Measurements from ENCODE around the gene PTPRG. TPM values are rescaled to one million over a fixed set of nuclear protein-coding genes. Genes with fewer than 3 reads are reported as not detected.

PTPRG gene
- total RNA-seq, 1 donor from 2014 or later, result 0.22 TPM

DNA sequence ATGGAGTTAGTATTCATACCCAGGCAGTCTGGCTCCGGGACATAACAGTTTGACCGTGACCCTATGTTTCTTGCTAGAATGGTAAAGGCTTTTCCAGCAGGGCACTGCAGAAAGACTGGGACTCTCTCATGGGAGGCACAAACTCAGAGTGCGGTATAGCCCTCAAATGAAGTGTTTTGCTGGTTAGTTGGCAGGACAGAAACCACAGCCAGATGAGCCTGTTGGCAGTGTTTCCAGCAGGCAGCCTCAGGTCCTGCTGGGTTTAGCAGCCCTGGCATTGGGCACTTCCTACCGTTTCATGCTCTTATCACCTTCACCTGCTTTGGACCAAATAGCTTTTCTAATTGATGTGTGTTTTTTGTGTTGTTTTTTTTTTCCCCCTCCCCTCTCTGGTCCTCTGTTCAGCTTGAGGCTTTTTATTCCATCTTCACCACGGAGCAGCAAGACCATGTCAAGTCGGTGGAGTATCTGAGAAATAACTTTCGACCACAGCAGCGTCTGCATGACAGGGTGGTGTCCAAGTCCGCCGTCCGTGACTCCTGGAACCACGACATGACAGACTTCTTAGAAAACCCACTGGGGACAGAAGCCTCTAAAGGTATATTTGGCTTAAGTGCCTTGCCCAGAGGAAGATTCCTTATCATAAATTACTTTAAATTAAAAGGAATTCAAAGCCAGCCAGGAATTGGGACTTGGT, 606.3 kb downstream of the PTPRG start:
- DNase-seq (no peak), ATAC-seq (ENCODE audit: low read depth) (no peak)
- intact Hi-C loops (cut with micrococcal nuclease), result no loop called here
- Mint-ChIP-seq H3K9me3 (peaks cover 3% of the 10 kb centered on the region), H3K36me3 (ENCODE audit: low read depth) (no peaks in the 10 kb centered on the region), H3K27ac (no peak overlapping the region), H3K4me1 (no peaks in the 10 kb centered on the region), H3K27me3 (no peaks in the 10 kb centered on the region), H3K4me3 (no peak overlapping the region)
- ChIA-PET POLR2A (no interaction called here), CTCF (no interaction called here)
- TF ChIP-seq, protein P1, sequence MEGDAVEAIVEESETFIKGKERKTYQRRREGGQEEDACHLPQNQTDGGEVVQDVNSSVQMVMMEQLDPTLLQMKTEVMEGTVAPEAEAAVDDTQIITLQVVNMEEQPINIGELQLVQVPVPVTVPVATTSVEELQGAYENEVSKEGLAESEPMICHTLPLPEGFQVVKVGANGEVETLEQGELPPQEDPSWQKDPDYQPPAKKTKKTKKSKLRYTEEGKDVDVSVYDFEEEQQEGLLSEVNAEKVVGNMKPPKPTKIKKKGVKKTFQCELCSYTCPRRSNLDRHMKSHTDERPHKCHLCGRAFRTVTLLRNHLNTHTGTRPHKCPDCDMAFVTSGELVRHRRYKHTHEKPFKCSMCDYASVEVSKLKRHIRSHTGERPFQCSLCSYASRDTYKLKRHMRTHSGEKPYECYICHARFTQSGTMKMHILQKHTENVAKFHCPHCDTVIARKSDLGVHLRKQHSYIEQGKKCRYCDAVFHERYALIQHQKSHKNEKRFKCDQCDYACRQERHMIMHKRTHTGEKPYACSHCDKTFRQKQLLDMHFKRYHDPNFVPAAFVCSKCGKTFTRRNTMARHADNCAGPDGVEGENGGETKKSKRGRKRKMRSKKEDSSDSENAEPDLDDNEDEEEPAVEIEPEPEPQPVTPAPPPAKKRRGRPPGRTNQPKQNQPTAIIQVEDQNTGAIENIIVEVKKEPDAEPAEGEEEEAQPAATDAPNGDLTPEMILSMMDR (IDR thresholded peaks at IDR 0.05), result no peak

DNA sequence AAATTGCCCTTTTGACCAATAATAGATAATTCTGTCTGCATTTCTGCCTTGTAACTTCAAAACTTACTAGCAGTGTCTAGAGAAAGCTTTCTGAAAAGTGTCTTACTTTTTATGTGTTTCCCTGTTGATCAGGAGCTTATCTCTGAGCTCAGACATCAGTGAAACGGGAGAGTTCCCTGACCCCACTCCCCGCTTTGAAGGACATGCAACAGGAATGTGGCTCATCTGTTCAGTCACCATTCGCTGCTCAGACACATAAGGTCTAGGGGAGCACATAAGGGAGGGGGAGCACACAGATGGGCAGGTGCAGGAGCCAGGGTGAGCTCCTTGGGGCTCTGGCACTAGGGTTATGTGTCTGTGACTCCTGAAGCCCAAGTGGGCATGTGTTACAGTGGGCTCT, 607.0 kb downstream of the PTPRG start:
- TF ChIP-seq, protein P1 (IDR thresholded peaks at IDR 0.05), result no peak
- ATAC-seq (ENCODE audit: low read depth) (no peak), DNase-seq (no peak)
- Mint-ChIP-seq H3K4me3 (no peak overlapping the region), H3K9me3 (peaks cover 3% of the 10 kb centered on the region), H3K27me3 (no peaks in the 10 kb centered on the region), H3K36me3 (ENCODE audit: low read depth) (no peaks in the 10 kb centered on the region), H3K27ac (no peak overlapping the region), H3K4me1 (no peaks in the 10 kb centered on the region)
- ChIA-PET CTCF (no interaction called here), POLR2A (no interaction called here)
- intact Hi-C loops (cut with micrococcal nuclease), result no loop called here

DNA sequence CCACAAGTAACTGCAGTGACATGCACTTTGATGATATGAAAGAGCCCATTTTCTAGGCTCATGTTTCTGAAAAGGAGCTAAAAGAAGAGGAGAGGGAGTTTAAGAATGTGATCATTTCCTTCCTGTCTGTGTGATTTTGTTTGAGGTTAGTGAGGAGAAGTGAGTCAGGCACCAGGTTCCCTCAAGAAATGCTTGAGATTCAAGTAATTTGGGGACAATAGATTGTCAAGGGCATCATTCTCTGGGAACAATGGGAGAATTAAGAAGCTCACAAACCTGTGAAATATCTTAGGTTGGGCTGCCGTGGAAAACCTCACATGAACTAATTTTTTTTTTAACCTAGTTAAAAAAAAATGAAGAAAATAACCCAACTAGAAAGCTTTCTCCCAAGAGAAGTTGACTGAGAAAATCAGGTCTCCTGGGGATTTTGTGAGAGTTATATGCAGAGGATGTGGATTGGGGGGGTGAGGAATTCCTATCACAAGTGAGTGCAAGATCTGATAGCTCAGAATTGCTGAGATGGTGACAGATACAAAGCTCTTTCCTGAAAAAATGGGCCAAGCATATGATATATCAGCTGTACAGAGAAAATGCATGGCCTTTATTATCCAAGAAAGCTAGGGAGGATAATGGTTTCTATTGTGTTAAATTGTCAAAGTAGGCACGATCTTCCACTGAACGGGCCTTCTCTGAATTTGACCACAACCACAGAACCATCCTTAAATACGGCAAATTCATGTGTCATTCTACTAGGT, 608.7 kb downstream of the PTPRG start:
- Mint-ChIP-seq H3K36me3 (ENCODE audit: low read depth) (no peaks in the 10 kb centered on the region), H3K27me3 (no peaks in the 10 kb centered on the region), H3K9me3 (peaks cover 3% of the 10 kb centered on the region), H3K27ac (no peak overlapping the region), H3K4me3 (no peak overlapping the region), H3K4me1 (no peaks in the 10 kb centered on the region)
- no peak for ATAC-seq (ENCODE audit: low read depth)
- intact Hi-C loops (cut with micrococcal nuclease), result no loop called here
- ChIA-PET CTCF (no interaction called here), POLR2A (no interaction called here)
- no peak for DNase-seq
- TF ChIP-seq, protein P1 (IDR thresholded peaks at IDR 0.05), result no peak

DNA sequence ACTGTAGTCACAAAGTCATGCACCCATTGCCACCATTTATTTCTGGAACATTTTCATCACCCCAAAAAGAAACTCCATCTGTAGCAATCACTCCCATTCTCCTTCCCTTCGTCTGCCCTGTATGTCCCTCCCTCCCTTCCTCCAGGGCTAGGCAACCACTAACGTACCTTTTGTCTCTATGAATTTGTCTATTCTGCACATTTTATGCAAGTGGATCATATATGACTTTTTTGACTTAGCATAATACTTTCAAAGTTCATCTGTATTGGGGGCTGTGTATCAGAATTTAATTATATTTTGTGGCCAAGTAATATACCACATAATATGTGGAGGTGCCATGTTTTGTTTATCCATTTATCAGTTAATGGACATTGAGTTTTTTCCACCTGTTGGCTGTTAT, 610.4 kb downstream of the PTPRG start:
- Mint-ChIP-seq H3K4me3 (no peak overlapping the region), H3K9me3 (peaks cover 3% of the 10 kb centered on the region), H3K4me1 (no peaks in the 10 kb centered on the region), H3K36me3 (ENCODE audit: low read depth) (no peaks in the 10 kb centered on the region), H3K27ac (no peak overlapping the region), H3K27me3 (peaks cover 3% of the 10 kb centered on the region)
- CTCF ChIA-PET, result no interaction called here
- TF ChIP-seq, protein P1 (IDR thresholded peaks at IDR 0.05), result no peak
- POLR2A ChIA-PET, result no interaction called here
- ATAC-seq (ENCODE audit: low read depth) (no peak), DNase-seq (no peak)
- intact Hi-C loops (cut with micrococcal nuclease), result no loop called here

DNA sequence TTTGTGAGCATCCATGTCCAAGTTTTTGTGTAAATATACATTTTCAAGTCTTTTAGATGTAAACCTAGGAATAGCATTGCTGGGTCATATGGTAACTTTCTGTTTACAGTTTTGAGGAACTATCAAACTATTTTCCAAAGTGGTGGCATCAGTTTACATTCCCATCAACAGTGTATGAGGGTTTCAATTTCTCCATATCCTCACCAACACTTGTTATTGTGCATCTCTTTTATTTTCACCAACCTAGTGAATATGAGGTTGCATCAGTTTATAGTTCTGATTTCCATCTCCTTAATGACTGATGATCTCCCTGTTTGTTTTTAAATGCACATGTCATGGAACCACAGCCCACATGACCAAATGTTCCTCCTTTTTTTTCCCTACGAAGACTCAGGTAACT, 610.8 kb downstream of the PTPRG start:
- Mint-ChIP-seq H3K4me1 (no peaks in the 10 kb centered on the region), H3K9me3 (peaks cover 3% of the 10 kb centered on the region), H3K4me3 (no peak overlapping the region), H3K36me3 (ENCODE audit: low read depth) (no peaks in the 10 kb centered on the region), H3K27me3 (peaks cover 3% of the 10 kb centered on the region), H3K27ac (no peak overlapping the region)
- TF ChIP-seq, protein P1 (IDR thresholded peaks at IDR 0.05), result no peak
- CTCF ChIA-PET, result no interaction called here
- ATAC-seq (ENCODE audit: low read depth) (no peak), DNase-seq (no peak)
- intact Hi-C loops (cut with micrococcal nuclease), result no loop called here
- POLR2A ChIA-PET, result no interaction called here

Measured in activated B cell treated with CpG ODN at 0.5 μM for 24 hours (primary cell).